OCI-LY1 (cell line): ENCODE results near the gene CD2.

Experiments used
- H2AFZ ChIP-seq: fragments of 200-600 bp; sonication (generic), shearing (Covaris generic); 2 replicates; pipeline ENCODE4 v1.6.0; 2014; ENCODE audit warnings: antibody characterized with exemption, mild to moderate bottlenecking, low read length
- H3F3A ChIP-seq: fragments of 200-600 bp; sonication (generic), shearing (Covaris generic); 2 replicates; pipeline ENCODE4 v1.6.0; 2014; ENCODE audit warnings: mild to moderate bottlenecking, antibody characterized with exemption, low read length, moderate library complexity; ENCODE audit not compliant: insufficient read depth
- H3K27ac ChIP-seq: fragments of 200-600 bp; sonication (generic); 2 replicates; pipeline ENCODE4 v1.5.1; 2014; ENCODE audit warnings: low read length, mixed run types, mild to moderate bottlenecking, low read depth; ENCODE audit not compliant: poor library complexity, severe bottlenecking
- H3K27me3 ChIP-seq: fragments of 200-600 bp; sonication (generic); 2 replicates; pipeline ENCODE4 v1.6.0; 2014; ENCODE audit warnings: antibody characterized with exemption, mild to moderate bottlenecking, low read length, moderate library complexity; ENCODE audit not compliant: insufficient read depth
- H3K36me3 ChIP-seq: fragments of 200-600 bp; sonication (generic); 2 replicates; pipeline ENCODE4 v1.6.1; 2014; ENCODE audit warnings: mild to moderate bottlenecking, antibody characterized with exemption, low read length, moderate library complexity, mixed read lengths; ENCODE audit not compliant: insufficient read depth
- H3K4me1 ChIP-seq: fragments of 200-600 bp; sonication (generic); 2 replicates; pipeline ENCODE4 v1.5.1; 2014; ENCODE audit warnings: mild to moderate bottlenecking, low read length, moderate library complexity; ENCODE audit not compliant: insufficient read depth, severe bottlenecking
- H3K4me2 ChIP-seq: fragments of 200-600 bp; sonication (generic), shearing (Covaris generic); 2 replicates; pipeline ENCODE4 v1.6.1; 2014; ENCODE audit warnings: low read length
- H3K4me3 ChIP-seq: fragments of 200-600 bp; sonication (generic); 2 replicates; pipeline ENCODE4 v1.5.1; 2014; ENCODE audit warnings: low read length, low read depth, mild to moderate bottlenecking, mixed read lengths; ENCODE audit not compliant: poor library complexity, severe bottlenecking
- H3K79me2 ChIP-seq: fragments of 200-600 bp; shearing (Covaris generic); 2 replicates; pipeline ENCODE4 v1.6.1; 2016; ENCODE audit warnings: mixed run types, low read length, mixed read lengths; ENCODE audit not compliant: insufficient read depth
- H3K9ac ChIP-seq: fragments of 200-600 bp; sonication (generic), shearing (Covaris generic); 2 replicates; pipeline ENCODE4 v1.6.1; 2014; ENCODE audit warnings: mild to moderate bottlenecking, low read length, mixed read lengths
- H3K9me2 ChIP-seq: fragments of 200-600 bp; sonication (generic), shearing (Covaris generic); 2 replicates; pipeline ENCODE4 v1.6.1; 2014; ENCODE audit warnings: low read depth, mild to moderate bottlenecking, low read length, mixed read lengths
- H3K9me3 ChIP-seq: fragments of 200-600 bp; shearing (Covaris generic); 2 replicates; pipeline ENCODE4 v1.6.1; 2014; ENCODE audit warnings: low read length, mixed read lengths
- H4K20me1 ChIP-seq: fragments of 200-600 bp; sonication (generic), shearing (Covaris generic); 2 replicates; pipeline ENCODE4 v1.6.0; 2016; ENCODE audit warnings: mild to moderate bottlenecking, low read length; ENCODE audit not compliant: insufficient read depth
- CTCF ChIP-seq: fragments of 200-600 bp; sonication (generic), shearing (Covaris generic); IDR thresholded peaks from 2 replicates; pipeline ENCODE4 v1.5.1; 2017; ENCODE audit warnings: mild to moderate bottlenecking, antibody characterized with exemption, low read length, moderate library complexity, mixed read lengths
- EZH2 ChIP-seq: fragments of 200-600 bp; sonication (generic), shearing (Covaris generic); IDR thresholded peaks from 2 replicates; pipeline ENCODE4 v1.8.0; 2017; ENCODE audit warnings: borderline replicate concordance, mixed run types, mild to moderate bottlenecking, antibody characterized with exemption, low read length, moderate library complexity, mixed read lengths

The CD2 gene

GRCh38 chr1:116781034-116781433 is 26.8 kb downstream of the CD2 start:
- TF ChIP-seq EZH2 (no peak), CTCF (no peak)
- H3K27me3 ChIP-seq: no peaks in the 10 kb centered on the region
- H3K9ac ChIP-seq: no peak overlapping the region
- no peak overlapping the region for H3K4me2 ChIP-seq
- H3K27ac ChIP-seq: no peak overlapping the region
- H3K4me1 ChIP-seq: no peaks in the 10 kb centered on the region
- no peaks in the 10 kb centered on the region for H3K9me2 ChIP-seq
- H3F3A ChIP-seq: no peaks in the 10 kb centered on the region
- H3K79me2 ChIP-seq: no peaks in the 10 kb centered on the region
- no peaks in the 10 kb centered on the region for H3K36me3 ChIP-seq
- H2AFZ ChIP-seq: no peak overlapping the region
- no peaks in the 10 kb centered on the region for H4K20me1 ChIP-seq
- no peaks in the 10 kb centered on the region for H3K9me3 ChIP-seq
- no peak overlapping the region for H3K4me3 ChIP-seq

- Histone ChIP-seq H3K4me1 (no peaks in the 10 kb centered on the region), H3K27me3 (no peaks in the 10 kb centered on the region), H2AFZ (no peak overlapping the region), H3K27ac (no peak overlapping the region), H3K36me3 (no peaks in the 10 kb centered on the region), H3K9ac (no peak overlapping the region), H3F3A (no peaks in the 10 kb centered on the region), H3K4me2 (no peak overlapping the region), H3K9me3 (no peaks in the 10 kb centered on the region), H4K20me1 (no peaks in the 10 kb centered on the region), H3K4me3 (no peak overlapping the region), H3K79me2 (no peaks in the 10 kb centered on the region), H3K9me2 (no peaks in the 10 kb centered on the region)
- TF ChIP-seq EZH2 (no peak), CTCF (no peak)
Observed at GRCh38 chr1:116785006-116785405, 30.8 kb downstream of the CD2 start.

GRCh38 chr1:116786049-116786448 is 31.8 kb downstream of the CD2 start:
- Histone ChIP-seq H3K27ac (no peak overlapping the region), H3K79me2 (no peaks in the 10 kb centered on the region), H3K4me1 (no peaks in the 10 kb centered on the region), H3K27me3 (no peaks in the 10 kb centered on the region), H3K9me3 (no peaks in the 10 kb centered on the region), H3F3A (no peaks in the 10 kb centered on the region), H3K36me3 (no peaks in the 10 kb centered on the region), H3K4me3 (no peak overlapping the region), H4K20me1 (no peaks in the 10 kb centered on the region), H3K4me2 (no peak overlapping the region), H3K9me2 (no peaks in the 10 kb centered on the region), H2AFZ (no peak overlapping the region), H3K9ac (no peak overlapping the region)
- TF ChIP-seq EZH2 (no peak), CTCF (no peak)
